PC-3 (cell line): ENCODE data around the gene GSG1L. TPM values are rescaled to one million over a fixed set of nuclear protein-coding genes. Genes with fewer than 3 reads are reported as not detected.

Source experiments
- ATAC-seq: fragments of 200-7000 bp; cut with Tn5 transposase; 2 replicates; pipeline ENCODE4 v1.9.1; 2020; ENCODE audit warnings: mild to moderate bottlenecking, moderate library complexity
- BruUV-seq: library from RNA; stranded (reverse); fragments of 400-500 nt; replicated peaks from 2 replicates; lab custom pipeline; 2021; lab: Mats Ljungman, UMichigan
- CTCF ChIA-PET: fragments of 300-600 bp; sonication (Branson Sonifier 250); formaldehyde crosslinking; loops from one replicate; lab custom pipeline; 2022; ENCODE audit warnings: antibody characterized with exemption; lab: Charles Lee
- POLR2A ChIA-PET: fragments of 300-600 bp; sonication (Branson Sonifier 250); formaldehyde crosslinking; loops from one replicate; lab custom pipeline; 2022; ENCODE audit warnings: antibody characterized with exemption; ENCODE audit not compliant: unreplicated experiment; lab: Charles Lee
- DNase-seq: peaks from one replicate; pipeline ENCODE4 v3.0.0-alpha.2; 2015
- H2AFZ ChIP-seq: fragments of 300-600 bp; sonication (generic); 2 replicates; pipeline ENCODE4 v1.6.0; 2016; ENCODE audit warnings: antibody characterized with exemption, low read length
- H3F3A ChIP-seq: fragments of 300-600 bp; sonication (generic); one replicate; pipeline ENCODE4 v1.6.0; 2017; ENCODE audit warnings: antibody characterized with exemption, low read length, control low read depth, mild to moderate bottlenecking; ENCODE audit not compliant: unreplicated experiment
- H3K27ac ChIP-seq: fragments of 300-600 bp; sonication (generic); 2 replicates; pipeline ENCODE4 v1.5.1; 2016; ENCODE audit warnings: mild to moderate bottlenecking, low read length
- H3K27me3 ChIP-seq: fragments of 300-600 bp; sonication (generic); 2 replicates; pipeline ENCODE4 v1.6.1; 2016; ENCODE audit warnings: low read length, mixed read lengths
- H3K36me3 ChIP-seq: fragments of 300-600 bp; sonication (generic); 2 replicates; pipeline ENCODE4 v1.6.1; 2016; ENCODE audit warnings: low read depth, mixed run types, low read length, mixed read lengths
- H3K4me1 ChIP-seq: fragments of 300-600 bp; sonication (generic); 2 replicates; pipeline ENCODE4 v1.5.1; 2016; ENCODE audit warnings: low read length; ENCODE audit not compliant: insufficient read depth
- H3K4me2 ChIP-seq: fragments of 300-600 bp; sonication (generic); 2 replicates; pipeline ENCODE4 v1.6.0; 2016; ENCODE audit warnings: low read length
- H3K4me3 ChIP-seq: fragments of 300-600 bp; sonication (generic); 2 replicates; pipeline ENCODE4 v1.5.1; 2016; ENCODE audit warnings: mild to moderate bottlenecking, low read length, mixed read lengths
- H3K79me2 ChIP-seq: fragments of 300-600 bp; sonication (generic); 2 replicates; pipeline ENCODE4 v1.6.1; 2017; ENCODE audit warnings: low read length, mixed read lengths
- H3K9ac ChIP-seq: fragments of 300-600 bp; sonication (generic); 2 replicates; pipeline ENCODE4 v1.6.0; 2016; ENCODE audit warnings: mild to moderate bottlenecking, low read length
- H3K9me2 ChIP-seq: fragments of 300-600 bp; sonication (generic); replicated peaks from 2 replicates; pipeline ENCODE4 v1.6.1; 2016; ENCODE audit warnings: mixed run types, low read length, mixed read lengths
- H3K9me3 ChIP-seq: fragments of 300-600 bp; sonication (generic); 2 replicates; pipeline ENCODE4 v1.6.1; 2016; ENCODE audit warnings: low read length, mixed read lengths
- H4K20me1 ChIP-seq: fragments of 300-600 bp; sonication (generic); 2 replicates; pipeline ENCODE4 v1.6.1; 2016; ENCODE audit warnings: low read length, mixed read lengths
- CTCF ChIP-seq: fragments of 300-600 bp; sonication (generic); conservative IDR thresholded peaks from 2 replicates; pipeline ENCODE4 v1.5.1; 2017; ENCODE audit warnings: antibody characterized with exemption, low read depth, mild to moderate bottlenecking, low read length
- EZH2 ChIP-seq: fragments of 300-600 bp; sonication (generic); IDR thresholded peaks from one replicate; pipeline ENCODE4 v1.6.1; 2017; ENCODE audit warnings: antibody characterized with exemption, mild to moderate bottlenecking, low read length; ENCODE audit not compliant: unreplicated experiment
- EZH2phosphoT487 ChIP-seq: fragments of 300-600 bp; sonication (generic); IDR thresholded peaks from 2 replicates; pipeline ENCODE4 v1.6.1; 2018; ENCODE audit warnings: mild to moderate bottlenecking, antibody characterized with exemption, low read length, borderline replicate concordance
- intact Hi-C: fragments of 100-400 bp; cut with micrococcal nuclease; formaldehyde crosslinking; loops from 2 replicates; pipeline ENCODE4 v1.9.0; 2023
- total RNA-seq: library from RNA; depleted of rRNA; stranded (reverse); fragments of >200 nt; gene quantifications from 2 replicates; pipeline ENCODE4 v1.2.3, GENCODE V29; 2014

Gene GSG1L
- total RNA-seq, 1 experiment from 2014 or later = not detected

DNA sequence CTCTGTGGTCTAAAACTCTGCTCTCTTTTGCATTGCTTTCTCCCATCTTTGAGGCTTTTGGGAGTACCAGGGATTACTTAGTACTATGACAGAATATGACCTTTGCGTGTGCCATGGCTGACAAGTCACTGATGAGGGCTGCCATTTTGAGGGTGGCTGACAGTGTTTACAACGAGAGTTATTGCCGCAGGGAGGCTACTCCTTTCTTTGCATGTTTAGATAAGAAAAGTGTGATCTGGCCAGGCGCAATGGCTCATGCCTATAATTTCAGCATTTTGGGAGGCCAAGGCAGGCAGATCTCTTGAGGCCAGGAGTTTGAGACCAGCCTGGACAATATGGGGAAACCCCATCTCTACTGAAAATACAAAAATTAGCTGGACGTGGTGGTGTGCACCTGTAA lies 77.5 kb downstream of the GSG1L start:
- POLR2A ChIA-PET = no interaction called here
- no peak for ATAC-seq
- H3K4me2 ChIP-seq = no peak overlapping the region
- DNase-seq = no peak
- CTCF ChIA-PET = interaction anchor here (0.6 kb wide), 1 partner anchor 338 kb away, joined by 7 read pairs; no protein-coding TSS in a partner anchor
- H3F3A ChIP-seq = no peaks in the 10 kb centered on the region
- no peaks in the 10 kb centered on the region for H4K20me1 ChIP-seq
- peaks cover 6% of the 10 kb centered on the region for H3K27me3 ChIP-seq
- H3K27ac ChIP-seq = no peak overlapping the region
- TF ChIP-seq CTCF (no peak), EZH2phosphoT487 (no peak), EZH2 (no peak)
- no peak overlapping the region for H2AFZ ChIP-seq
- intact Hi-C loops = no loop called here
- no peak overlapping the region for H3K4me3 ChIP-seq
- no TSS peak for BruUV-seq
- H3K9me3 ChIP-seq = no peaks in the 10 kb centered on the region
- H3K4me1 ChIP-seq = no peaks in the 10 kb centered on the region
- H3K36me3 ChIP-seq = no peaks in the 10 kb centered on the region
- H3K79me2 ChIP-seq = no peaks in the 10 kb centered on the region
- H3K9ac ChIP-seq = no peak overlapping the region
- H3K9me2 ChIP-seq = no peaks in the 10 kb centered on the region

DNA sequence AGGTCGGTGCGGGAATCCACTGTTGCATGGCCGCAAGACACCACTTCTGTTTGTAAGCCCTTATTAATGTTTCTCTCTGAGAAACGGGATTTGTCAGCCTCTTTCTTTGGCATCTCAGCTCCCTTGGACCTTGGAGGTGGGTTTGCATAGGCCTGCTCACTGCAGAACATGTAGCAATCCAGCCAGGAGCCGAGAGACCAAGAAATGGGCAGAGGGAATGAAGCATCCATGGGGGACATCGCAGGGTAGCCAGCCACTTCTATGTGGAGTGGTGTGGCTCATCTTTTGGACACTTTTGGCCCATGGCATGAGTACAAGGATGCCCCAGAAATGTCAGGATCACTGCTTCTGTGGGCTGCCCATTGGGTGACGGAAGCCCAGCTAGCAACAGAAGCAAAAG lies 79.4 kb downstream of the GSG1L start:
- CTCF ChIA-PET = no interaction called here
- Histone ChIP-seq H3K4me3 (no peak overlapping the region), H3K4me2 (no peak overlapping the region), H4K20me1 (no peaks in the 10 kb centered on the region), H3K79me2 (no peaks in the 10 kb centered on the region), H3K27ac (no peak overlapping the region), H2AFZ (no peak overlapping the region), H3K9ac (no peak overlapping the region), H3K9me2 (no peaks in the 10 kb centered on the region), H3F3A (no peaks in the 10 kb centered on the region), H3K9me3 (no peaks in the 10 kb centered on the region), H3K27me3 (peaks cover 6% of the 10 kb centered on the region), H3K36me3 (no peaks in the 10 kb centered on the region), H3K4me1 (no peaks in the 10 kb centered on the region)
- ATAC-seq (no peak), DNase-seq (no peak)
- BruUV-seq = no TSS peak
- POLR2A ChIA-PET = no interaction called here
- intact Hi-C loops = no loop called here
- TF ChIP-seq CTCF = no peak
- no peak for TF ChIP-seq EZH2
- no peak for TF ChIP-seq EZH2phosphoT487

- intact Hi-C loops = no loop called here
- no peaks in the 10 kb centered on the region for H3K79me2 ChIP-seq
These were observed 80.3 kb downstream of the GSG1L start for GRCh38 chr16:27983244-27983643.

More at GRCh38 chr16:27983244-27983643, 80.3 kb downstream of the GSG1L start:
- H4K20me1 ChIP-seq = no peaks in the 10 kb centered on the region
- no TSS peak for BruUV-seq
- no peak overlapping the region for H2AFZ ChIP-seq
- ATAC-seq (no peak), DNase-seq (no peak)
- H3K36me3 ChIP-seq = no peaks in the 10 kb centered on the region
- H3K4me2 ChIP-seq = no peak overlapping the region
- H3K27me3 ChIP-seq = peaks cover 6% of the 10 kb centered on the region
- no peak overlapping the region for H3K9ac ChIP-seq
- no peaks in the 10 kb centered on the region for H3K4me1 ChIP-seq
- no peaks in the 10 kb centered on the region for H3K9me2 ChIP-seq
- no peak overlapping the region for H3K4me3 ChIP-seq
- no peaks in the 10 kb centered on the region for H3K9me3 ChIP-seq
- TF ChIP-seq CTCF = no peak
- TF ChIP-seq EZH2 = no peak
- no peak for TF ChIP-seq EZH2phosphoT487
- CTCF ChIA-PET = no interaction called here
- H3F3A ChIP-seq = no peaks in the 10 kb centered on the region
- no peak overlapping the region for H3K27ac ChIP-seq
- POLR2A ChIA-PET = no interaction called here
